Spleen (tissue), 11 donors: ENCODE results near the gene ABHD4. TPM values are rescaled to one million over a fixed set of nuclear protein-coding genes. Genes with fewer than 3 reads are reported as not detected.

Experiments
- DNase-seq: peaks from one replicate; pipeline ENCODE4 v3.0.0-alpha.2; 2020
- H3K27ac ChIP-seq, 8 donors: fragments of 200-600 bp; sonication (generic) in 7 of 8; 1 replicate in 4 of 8; 2 replicates in 4 of 8; pipeline versions ENCODE4 v1.5.0 to v1.8.0; 2016 to 2021; ENCODE audit warnings: inconsistent platforms in 4 of 8, mild to moderate bottlenecking in 4 of 8, moderate library complexity in 1 of 8
- H3K27me3 ChIP-seq, 7 donors: fragments of 200-600 bp; sonication (generic) in 6 of 7; replicated peaks in 1 of 7; 1 replicate in 4 of 7; 2 replicates in 3 of 7; pipeline versions ENCODE4 v1.5.0 to v1.8.0; 2016 to 2021; ENCODE audit warnings: inconsistent platforms in 3 of 7, mild to moderate bottlenecking in 1 of 7
- H3K36me3 ChIP-seq, 6 donors: fragments of 200-600 bp; sonication (generic) in 5 of 6; 1 replicate in 4 of 6; 2 replicates in 2 of 6; pipeline versions ENCODE4 v1.5.0 to v1.8.0; 2016 to 2021; ENCODE audit warnings: inconsistent platforms in 2 of 6
- H3K4me1 ChIP-seq, 6 donors: fragments of 200-600 bp; sonication (generic) in 5 of 6; 1 replicate in 3 of 6; 2 replicates in 3 of 6; pipeline versions ENCODE4 v1.5.0 to v1.8.0; 2016 to 2021; ENCODE audit warnings: inconsistent platforms in 3 of 6
- H3K4me3 ChIP-seq, 8 donors: fragments of 200-600 bp; sonication (generic) in 7 of 8; 1 replicate in 4 of 8; 2 replicates in 4 of 8; pipeline versions ENCODE4 v1.5.0 to v1.8.0; 2016 to 2021; ENCODE audit warnings: inconsistent platforms in 4 of 8, mild to moderate bottlenecking in 4 of 8, moderate library complexity in 2 of 8
- H3K9me3 ChIP-seq, 8 donors: fragments of 200-600 bp; sonication (generic) in 7 of 8; 1 replicate in 4 of 8; 2 replicates in 4 of 8; pipeline versions ENCODE4 v1.5.0 to v1.8.0; 2016 to 2021; ENCODE audit warnings: inconsistent platforms in 4 of 8
- CTCF ChIP-seq, 11 experiments: fragments of 200-600 bp in 7 of 11; fragments of 450-650 bp in 4 of 11; sonication (generic) in 4 of 11; IDR thresholded peaks in 8 of 11; conservative IDR thresholded peaks in 3 of 11; 1 replicate in 7 of 11; 2 replicates in 4 of 11; pipeline versions ENCODE4 v1.4.0 to v1.8.0; 2016 to 2021; ENCODE audit warnings: antibody characterized with exemption in 11 of 11, inconsistent platforms in 4 of 11, mild to moderate bottlenecking in 1 of 11
- POLR2A ChIP-seq, 3 donors: fragments of 450-650 bp; IDR thresholded peaks; one replicate each; pipeline ENCODE4 v1.5.1; 2017; ENCODE audit warnings: antibody characterized with exemption in 3 of 3, mild to moderate bottlenecking in 1 of 3
- POLR2AphosphoS5 ChIP-seq, 3 donors: sonication (generic); formaldehyde crosslinking; IDR thresholded peaks; one replicate each; pipeline ENCODE4 v1.5.1; 2017; ENCODE audit warnings: antibody characterized with exemption in 3 of 3
- WGBS, 5 donors: extraction: QIAGEN DNeasy Blood & Tissue Kit in 3 of 5; methylation state at CpG; one replicate each; pipeline versions ENCODE4 v1.1.5 to v1.1.7; 2013 to 2018; 5-methylcytosine and 5-hydroxymethylcytosine counted together
- intact Hi-C: fragments of 100-400 bp; cut with DNase I; formaldehyde crosslinking; loops from one replicate; pipeline ENCODE4 v1.15.0; 2023; ENCODE audit warnings: low total_unique reads
- polyA plus RNA-seq, 3 donors: library from polyadenylated mRNA; stranded (reverse); fragments of 200-250 nt; gene quantifications; one replicate each; pipeline ENCODE4 v1.2.1, GENCODE V29; 2013
- total RNA-seq, 7 donors: library from RNA; depleted of rRNA in 3 of 7; stranded (reverse); fragments of >200 nt in 3 of 7; fragmentation: NEBNext Ultra II Directional in 4 of 7; extraction: Animal tissue kit (Norgen Biotek cat#: 25700) in 4 of 7; gene quantifications; one replicate each; pipeline versions ENCODE4 v1.1.0 to v1.2.1, GENCODE V29; 2016 to 2021
- donor health status: healthy with polysubstance abuse.
- donor health status: DM: no; HTN: no; CAD: no; lungs with moderate emphysema.
- donor health status: DM: no; HTN: no; CAD: no.
- donor health status: Bipolar disorder and iron deficiency.
- donor health status: healthy.
- donor health status: DM: no; HTN: no; CAD: no.
- donor health status: DM: yes; HTN: yes; CAD: no.

Gene ABHD4
- total and polyA plus RNA-seq, 10 donors = 7.2 to 32.8 (median 23.5) TPM

GRCh38 chr14:22570132-22570949 is 27.8 kb upstream of the ABHD4 start:
- H3K27ac ChIP-seq = peak overlapping the region in 7 of 8 donors; percentile 57 to 96 (median 87)
- no peak for DNase-seq
- intact Hi-C loops = loop anchor here (10.0 kb wide), 1 partner anchor 284 kb away; no protein-coding TSS in a partner anchor
- TF ChIP-seq CTCF (IDR thresholded peaks at IDR 0.05 in 8 of 11, conservative IDR thresholded peaks at IDR 0.05 in 3 of 11) (peak; percentile 90 to 100 (median 95)), POLR2A (IDR thresholded peaks at IDR 0.05) (no peak), POLR2AphosphoS5 (IDR thresholded peaks at IDR 0.05) (peak in 1 of 3 donors; percentile 54)
- peak overlapping the region in 5 of 8 donors; percentile 4 to 41 (median 15) for H3K4me3 ChIP-seq
- peaks cover 19 to 88% (median 59%) of the 10 kb centered on the region in 6 donors for H3K4me1 ChIP-seq
- WGBS, 5 donors = 11 to 16% (median 12%) methylated on average over 8 of the region's 8 CpGs
- no peaks in the 10 kb centered on the region for H3K27me3 ChIP-seq
- peaks cover 0 to 84% (median 43%) of the 10 kb centered on the region in 6 donors for H3K36me3 ChIP-seq
- H3K9me3 ChIP-seq = no peaks in the 10 kb centered on the region

GRCh38 chr14:22572562-22573058 is 25.5 kb upstream of the ABHD4 start:
- no peak for DNase-seq
- no peaks in the 10 kb centered on the region for H3K27me3 ChIP-seq
- peak overlapping the region in 4 of 8 donors; percentile 22 to 62 (median 40) for H3K27ac ChIP-seq
- 60 to 73% (median 66%) methylated on average over 1 of the region's 1 CpG for WGBS, 5 donors
- H3K4me3 ChIP-seq = no peak overlapping the region
- intact Hi-C loops = loop anchor here (2.0 to 10.0 kb wide), 2 partner anchors 80 to 282 kb away; no protein-coding TSS in a partner anchor
- H3K9me3 ChIP-seq = no peaks in the 10 kb centered on the region
- TF ChIP-seq CTCF (IDR thresholded peaks at IDR 0.05 in 8 of 11, conservative IDR thresholded peaks at IDR 0.05 in 3 of 11) = no peak
- no peak for TF ChIP-seq POLR2AphosphoS5 (IDR thresholded peaks at IDR 0.05)
- no peak for TF ChIP-seq POLR2A (IDR thresholded peaks at IDR 0.05)
- peaks cover 6 to 75% (median 40%) of the 10 kb centered on the region in 6 donors for H3K4me1 ChIP-seq
- H3K36me3 ChIP-seq = peaks cover 0 to 89% (median 39%) of the 10 kb centered on the region in 6 donors

- no peak overlapping the region for H3K4me3 ChIP-seq
- H3K27ac ChIP-seq = no peak overlapping the region
- TF ChIP-seq POLR2A (IDR thresholded peaks at IDR 0.05) (no peak), CTCF (IDR thresholded peaks at IDR 0.05 in 8 of 11, conservative IDR thresholded peaks at IDR 0.05 in 3 of 11) (no peak), POLR2AphosphoS5 (IDR thresholded peaks at IDR 0.05) (no peak)
- no peaks in the 10 kb centered on the region for H3K9me3 ChIP-seq
- H3K36me3 ChIP-seq = peaks cover 0 to 85% (median 39%) of the 10 kb centered on the region in 6 donors
- peaks cover 0 to 73% (median 30%) of the 10 kb centered on the region in 6 donors for H3K4me1 ChIP-seq
- intact Hi-C loops = loop anchor here (2.0 to 10.0 kb wide), 2 partner anchors 79 to 281 kb away; no protein-coding TSS in a partner anchor
- H3K27me3 ChIP-seq = no peaks in the 10 kb centered on the region
- WGBS, 5 donors = 85 to 97% (median 96%) methylated on average over 3 of the region's 3 CpGs
- DNase-seq = no peak
These were observed 24.3 kb upstream of the ABHD4 start for GRCh38 chr14:22573804-22574203.
